ENCODE measurements around the gene AP5B1. TPM values are rescaled to one million over a fixed set of nuclear protein-coding genes. Genes with fewer than 3 reads are reported as not detected.

Gene AP5B1
- total and polyA plus RNA-seq, 2 of the 8 experiments (the other 6 are each of a cell fraction or from before 2014, with no cell fraction given) = 7.6 to 10.0 TPM

- no peak overlapping the region for H2BK120ac ChIP-seq (replicated peaks; ENCODE audit: low read depth, low read length)
- H3K79me2 ChIP-seq (ENCODE audit: control insufficient read depth in 1 of 2, insufficient read depth in 2 of 2, low read length in 2 of 2) = no peaks in the 10 kb centered on the region
- H3K4ac ChIP-seq (replicated peaks; ENCODE audit: insufficient read length, low read depth, low read length) = no peak overlapping the region
- H3K27me3 ChIP-seq (replicated peaks in 1 of 4; ENCODE audit: control insufficient read depth in 3 of 4, extremely low read depth in 1 of 4, insufficient read depth in 3 of 4, low read length in 3 of 4) = peaks cover 0 to 8% (median 4%) of the 10 kb centered on the region in 4 experiments; a peak in 3 of 7 replicates
- no peak overlapping the region for H2BK12ac ChIP-seq (ENCODE audit: low read depth, low read length)
- H4K8ac ChIP-seq (ENCODE audit: extremely low read depth, insufficient read depth, low read length) = no peak overlapping the region
- no peak overlapping the region for H2BK5ac ChIP-seq (ENCODE audit: low read depth, low read length)
- POLR2A ChIA-PET (ENCODE audit: partially characterized antibody) = interaction anchor here (1.1 to 1.4 kb wide), 2 partner anchors 11 to 22 kb away, joined by 3 to 4 read pairs; no protein-coding TSS in a partner anchor
- H3K4me1 ChIP-seq (replicated peaks in 1 of 4; ENCODE audit: control insufficient read depth in 3 of 4, insufficient read depth in 4 of 4, low read length in 3 of 4) = peaks cover 0 to 11% (median 3%) of the 10 kb centered on the region in 4 experiments; a peak in 6 of 7 replicates
- no peak overlapping the region for H2BK20ac ChIP-seq (ENCODE audit: low read length)
- H3K36me3 ChIP-seq (ENCODE audit: control insufficient read depth in 2 of 4, insufficient read depth in 4 of 4, low read length in 3 of 4) = peaks cover 0 to 11% (median 0%) of the 10 kb centered on the region in 4 experiments; a peak in 3 of 8 replicates
- H4K20me1 ChIP-seq (replicated peaks in 1 of 2; ENCODE audit: control insufficient read depth in 1 of 2, insufficient read depth in 2 of 2, low read length in 2 of 2) = peaks cover 1 to 15% of the 10 kb centered on the region in 2 experiments
- H3K79me1 ChIP-seq (ENCODE audit: low read depth, low read length) = 0 out of 2 replicates have a peak, but pooled peaks cover 2% of the 10 kb centered on the region
- CTCF ChIA-PET (ENCODE audit: partially characterized antibody) = interaction anchor here (0.6 to 13.2 kb wide), 12 partner anchors 12 to 189 kb away, joined by 3 to 347 read pairs (median 12); partner anchors contain the start of genes KAT5 and RNASEH2C
- FAIRE-seq (no peak), DNase-seq (ENCODE audit: low read depth in 1 of 2, low spot score in 2 of 2) (no peak)
- H3K4me3 ChIP-seq (ENCODE audit: extremely low read depth in 1 of 4, insufficient read depth in 2 of 4, low read depth in 3 of 4, low read length in 4 of 4) = no peak overlapping the region
- no peak overlapping the region for H2BK15ac ChIP-seq (ENCODE audit: low read length)
- WGBS, 2 experiments (ENCODE audit: extremely low coverage in 1 of 2, insufficient coverage in 1 of 2, insufficient read length in 1 of 2, insufficient replicate concordance in 2 of 2, low coverage in 1 of 2, low lambda C conversion rate in 2 of 2, missing lambda C conversion rate in 1 of 2) = 84% methylated on average over 8 of the region's 8 CpGs; no CpG with 5 or more reads in 1 of the 2 experiments
- H2AFZ ChIP-seq (ENCODE audit: low read length) = no peak overlapping the region
- no peak overlapping the region for H3K56ac ChIP-seq (replicated peaks; ENCODE audit: insufficient read length, low read depth, low read length)
- no peaks in the 10 kb centered on the region for H3K9me3 ChIP-seq (ENCODE audit: insufficient read depth in 2 of 2, low read depth in 1 of 2, low read length in 1 of 2)
- peaks cover 4% of the 10 kb centered on the region; the same call in 1 of the 2 replicates for H3K23me2 ChIP-seq (ENCODE audit: low read depth, low read length)
- H2AK5ac ChIP-seq (ENCODE audit: low read depth, low read length) = no peak overlapping the region
- no peak overlapping the region for H3K4me2 ChIP-seq (ENCODE audit: insufficient read depth in 1 of 2, low read depth in 2 of 2, low read length in 2 of 2)
- no peak overlapping the region for H3K14ac ChIP-seq (ENCODE audit: insufficient read length)
- H3K9ac ChIP-seq (replicated peaks in 1 of 4; ENCODE audit: extremely low read depth in 1 of 4, low read depth in 3 of 4, low read length in 3 of 4) = no peak overlapping the region; a peak in 1 of 7 replicates
- H3K27ac ChIP-seq (ENCODE audit: low read depth, low read length) = no peak overlapping the region
- H4K5ac ChIP-seq (ENCODE audit: insufficient read length, low read depth, low read length) = no peak overlapping the region
- no peak overlapping the region for H3K18ac ChIP-seq (ENCODE audit: extremely low read depth, low read length)
- no peak overlapping the region for H3K23ac ChIP-seq (ENCODE audit: insufficient read length)
- no peak overlapping the region for H4K91ac ChIP-seq (replicated peaks; ENCODE audit: insufficient read length, low read length)
- no peak for TF ChIP-seq GTF2F1 (IDR thresholded peaks at IDR 0.05; ENCODE audit: borderline replicate concordance, low read depth, low read length)
- TF ChIP-seq KDM1A (IDR thresholded peaks at IDR 0.05; ENCODE audit: borderline replicate concordance, low read length) = no peak
- TF ChIP-seq TEAD4 (IDR thresholded peaks at IDR 0.05; ENCODE audit: low read depth, low read length) = no peak
- no peak for TF ChIP-seq ZNF274 (IDR thresholded peaks at IDR 0.05; ENCODE audit: borderline replicate concordance, extremely low read depth, low read length)
- no peak for TF ChIP-seq TBP (IDR thresholded peaks at IDR 0.05; ENCODE audit: low read depth, low read length)
- no peak for TF ChIP-seq ATF2 (IDR thresholded peaks at IDR 0.05; ENCODE audit: low read length)
- TF ChIP-seq JUN (IDR thresholded peaks at IDR 0.05; ENCODE audit: low read depth, low read length) = no peak
- TF ChIP-seq SIRT6 (IDR thresholded peaks at IDR 0.05; ENCODE audit: low read length) = no peak
- no peak for TF ChIP-seq SRF (IDR thresholded peaks at IDR 0.05; ENCODE audit: low read depth, low read length)
- no peak for TF ChIP-seq RXRA (IDR thresholded peaks at IDR 0.05; ENCODE audit: insufficient read depth, low read depth, low read length)
- TF ChIP-seq HDAC2 (IDR thresholded peaks at IDR 0.05; ENCODE audit: borderline replicate concordance in 1 of 2, low read depth in 2 of 2, low read length in 2 of 2) = no peak
- TF ChIP-seq CEBPB (IDR thresholded peaks at IDR 0.05; ENCODE audit: low read depth, low read length) = no peak
Measured at GRCh38 chr11:65777241-65777640, 3.5 kb downstream of the AP5B1 start.
